Measurements from ENCODE around the gene FUCA2. TPM values are rescaled to one million over a fixed set of nuclear protein-coding genes. Genes with fewer than 3 reads are reported as not detected.

The FUCA2 gene
- total RNA-seq, 1 experiment from 2014 or later, result 72.1 TPM

- H2BK12ac ChIP-seq (ENCODE audit: insufficient read length, low read depth, low read length), result no peak overlapping the region
- H3K27me3 ChIP-seq (ENCODE audit: insufficient read depth, low read length), result no peaks in the 10 kb centered on the region
- Mint-ChIP-seq H3K4me1 (peaks cover 15 to 19% of the 10 kb centered on the region in 2 experiments), H3K36me3 (ENCODE audit: insufficient read depth in 1 of 3, low read depth in 3 of 3) (no peaks in the 10 kb centered on the region), H3K27me3 (ENCODE audit: low read depth) (no peaks in the 10 kb centered on the region; the same call in 1 of the 2 replicates), H3K9me3 (no peaks in the 10 kb centered on the region), H3K4me3 (no peak overlapping the region), H3K27ac (no peak overlapping the region; a peak in 1 of 7 replicates)
- WGBS (ENCODE audit: extremely low coverage, insufficient read length, low lambda C conversion rate), result no CpG with 5 or more reads among the region's 3 CpGs
- H3K4me2 ChIP-seq (ENCODE audit: insufficient read depth, insufficient read length, low read length), result no peak overlapping the region
- H3K18ac ChIP-seq (ENCODE audit: insufficient read length, low read depth, low read length), result no peak overlapping the region
- no peak overlapping the region for H2AK5ac ChIP-seq (ENCODE audit: insufficient read length, low read length)
- no peak overlapping the region for H2BK5ac ChIP-seq (ENCODE audit: insufficient read length, low read length)
- no peak overlapping the region for H2AFZ ChIP-seq (ENCODE audit: low read length)
- no peak for TF ChIP-seq CTCF (conservative IDR thresholded peaks at IDR 0.05)
- no peak overlapping the region for H3K23ac ChIP-seq (ENCODE audit: insufficient read length, low read depth, low read length)
- H3K27ac ChIP-seq (ENCODE audit: insufficient read length, low read depth, low read length), result no peak overlapping the region
- no peak overlapping the region for H3K14ac ChIP-seq (ENCODE audit: insufficient read depth, low read length)
- H3K23me2 ChIP-seq (ENCODE audit: insufficient read length, low read depth, low read length, poor library complexity, severe bottlenecking), result no peaks in the 10 kb centered on the region
- H4K91ac ChIP-seq (ENCODE audit: insufficient read length, low read depth, low read length), result no peak overlapping the region
- H2BK15ac ChIP-seq (ENCODE audit: low read depth, low read length), result no peak overlapping the region
- H4K8ac ChIP-seq (replicated peaks; ENCODE audit: insufficient read length, low read depth, low read length), result no peak overlapping the region
- H2BK120ac ChIP-seq (ENCODE audit: low read depth, low read length, poor library complexity, severe bottlenecking), result no peak overlapping the region
- no peak overlapping the region for H3K4ac ChIP-seq (ENCODE audit: low read depth, low read length)
- no peaks in the 10 kb centered on the region for H3K79me2 ChIP-seq (ENCODE audit: insufficient read depth, low read length)
- H3K9ac ChIP-seq (ENCODE audit: extremely low read depth, insufficient read length, low read length), result no peak overlapping the region
- no peak overlapping the region for H3K56ac ChIP-seq (ENCODE audit: insufficient read length, low read depth, low read length)
- H2BK20ac ChIP-seq (ENCODE audit: low read depth, low read length, poor library complexity, severe bottlenecking), result no peak overlapping the region
- no peaks in the 10 kb centered on the region for H3K4me1 ChIP-seq (ENCODE audit: insufficient read depth, low read length)
- H3K79me1 ChIP-seq (ENCODE audit: insufficient read depth, low read depth, low read length, poor library complexity, severe bottlenecking), result no peaks in the 10 kb centered on the region
- no peaks in the 10 kb centered on the region for H3K9me3 ChIP-seq (ENCODE audit: control insufficient read depth, low read depth, low read length)
- no peak for DNase-seq
- H4K20me1 ChIP-seq (ENCODE audit: control insufficient read depth, insufficient read depth, insufficient read length), result no peaks in the 10 kb centered on the region
- H4K5ac ChIP-seq (ENCODE audit: insufficient read length, low read depth, low read length), result no peak overlapping the region
- H3T11ph ChIP-seq (ENCODE audit: low read length), result no peak overlapping the region
Observed at GRCh38 chr6:143545976-143546547, 34.5 kb upstream of the FUCA2 start.
